Measurements from ENCODE around the gene ADORA1. TPM values are rescaled to one million over a fixed set of nuclear protein-coding genes. Genes with fewer than 3 reads are reported as not detected.

The ADORA1 gene
- total RNA-seq, 3 donors from 2014 or later: 0.53 to 1.3 (median 0.78) TPM

DNA sequence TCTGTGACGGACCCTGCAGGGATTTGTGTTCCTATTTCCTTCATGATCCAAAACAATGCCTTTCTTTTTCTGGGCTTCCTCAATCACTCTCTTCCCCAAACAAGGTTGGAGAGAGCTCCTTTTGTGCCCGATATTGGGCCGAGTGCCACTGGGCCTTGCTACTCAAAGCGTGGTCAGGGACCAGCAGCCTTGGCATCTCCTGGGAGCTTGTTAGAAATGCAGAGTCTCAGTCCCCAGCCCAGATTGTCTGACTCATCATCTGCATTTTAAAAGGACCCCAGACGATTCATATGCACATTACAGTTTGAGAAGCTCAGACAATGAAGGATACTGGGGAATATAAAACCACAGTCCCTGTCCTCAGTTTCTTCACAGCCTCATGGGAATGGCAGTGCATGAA, 19.9 kb downstream of the ADORA1 start:
- DNase-seq (no peak), ATAC-seq (no peak)
- intact Hi-C loops (cut with DNase I, micrococcal nuclease): no loop called here
- no peak overlapping the region for H3K4me3 ChIP-seq
- no peaks in the 10 kb centered on the region for H3K9me3 ChIP-seq
- no peaks in the 10 kb centered on the region for H3K36me3 ChIP-seq (ENCODE audit: low read depth)
- H3K4me1 ChIP-seq (ENCODE audit: low read depth): no peaks in the 10 kb centered on the region
- no peak for TF ChIP-seq CTCF (IDR thresholded peaks at IDR 0.05)

- no peak for TF ChIP-seq CTCF (IDR thresholded peaks at IDR 0.05)
- Histone ChIP-seq H3K4me3 (no peak overlapping the region), H3K4me1 (ENCODE audit: low read depth) (no peaks in the 10 kb centered on the region), H3K36me3 (ENCODE audit: low read depth) (no peaks in the 10 kb centered on the region), H3K9me3 (no peaks in the 10 kb centered on the region)
- peak in 2 of 3 donors; percentile 43 to 46 for DNase-seq
- intact Hi-C loops (cut with DNase I, micrococcal nuclease): no loop called here
- peak; percentile 57 for ATAC-seq
These were observed 20.6 kb downstream of the ADORA1 start for GRCh38 chr1:203148127-203148526.

DNA sequence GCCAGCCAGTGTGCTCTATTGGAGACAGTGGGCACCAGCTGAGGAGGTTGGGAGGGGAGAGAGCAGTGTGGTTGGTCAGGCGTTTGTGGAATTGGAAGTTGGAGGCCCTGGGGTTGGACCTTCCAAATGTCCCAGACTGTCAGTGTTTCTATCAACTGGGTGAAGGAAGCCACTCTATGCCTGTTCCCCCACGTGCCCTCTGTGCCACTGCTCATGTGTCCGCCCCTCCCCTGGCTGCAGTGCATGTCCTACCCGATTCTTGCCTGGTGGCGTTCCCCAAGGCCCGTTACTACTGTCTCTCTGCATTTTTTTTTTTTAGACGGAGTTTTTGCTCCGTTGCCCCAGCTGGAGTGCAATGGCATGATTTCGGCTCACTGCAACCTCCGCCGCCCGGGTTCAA, 21.1 kb downstream of the ADORA1 start:
- Histone ChIP-seq H3K36me3 (ENCODE audit: low read depth) (no peaks in the 10 kb centered on the region), H3K4me1 (ENCODE audit: low read depth) (no peaks in the 10 kb centered on the region), H3K4me3 (no peak overlapping the region), H3K9me3 (no peaks in the 10 kb centered on the region)
- intact Hi-C loops (cut with DNase I, micrococcal nuclease): no loop called here
- DNase-seq (no peak), ATAC-seq (no peak)
- no peak for TF ChIP-seq CTCF (IDR thresholded peaks at IDR 0.05)

DNA sequence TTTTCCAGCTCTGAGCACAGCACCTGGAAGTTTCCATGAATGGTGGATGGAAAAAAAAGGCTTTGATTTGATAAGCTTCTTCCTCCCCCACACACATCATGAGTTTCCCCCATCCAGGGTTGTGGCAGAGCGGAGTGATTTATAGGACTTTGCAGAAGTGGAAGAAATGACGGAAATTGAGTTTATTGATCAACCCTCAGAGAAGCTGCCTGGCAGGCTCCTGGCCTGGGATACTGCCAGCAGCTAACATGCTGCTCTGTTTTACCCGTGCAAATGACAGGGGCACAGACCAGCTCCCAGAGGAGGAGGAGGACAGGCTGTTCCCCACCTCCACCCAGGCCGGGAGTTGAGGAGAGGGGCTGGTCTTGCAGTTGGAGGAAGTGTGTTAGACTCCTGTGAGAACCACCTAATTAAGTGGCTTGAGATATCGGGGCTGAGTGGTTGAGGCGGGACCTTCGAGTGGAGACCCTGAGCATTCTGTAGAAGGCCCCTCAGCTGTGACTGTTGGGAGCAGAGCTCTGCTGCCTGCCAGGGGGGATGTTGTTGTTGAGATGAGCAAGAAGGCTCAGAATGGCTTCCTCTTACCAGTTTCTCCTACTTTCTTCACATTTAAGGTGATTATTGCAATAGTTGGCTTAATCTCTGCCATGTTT, 21.8 kb downstream of the ADORA1 start:
- no peak for ATAC-seq
- H3K4me3 ChIP-seq: no peak overlapping the region
- TF ChIP-seq CTCF (IDR thresholded peaks at IDR 0.05): no peak

GRCh38 chr1:203150511-203151297, 23.2 kb downstream of the ADORA1 start:
- Histone ChIP-seq H3K4me1 (ENCODE audit: low read depth) (no peaks in the 10 kb centered on the region), H3K9me3 (no peaks in the 10 kb centered on the region), H3K4me3 (no peak overlapping the region), H3K36me3 (ENCODE audit: low read depth) (no peaks in the 10 kb centered on the region)
- ATAC-seq (no peak), DNase-seq (no peak)
- no peak for TF ChIP-seq CTCF (IDR thresholded peaks at IDR 0.05)
- intact Hi-C loops (cut with DNase I, micrococcal nuclease): no loop called here

More for the DNA sequence above, 21.8 kb downstream of the ADORA1 start:
- intact Hi-C loops (cut with DNase I, micrococcal nuclease): no loop called here
- Histone ChIP-seq H3K9me3 (no peaks in the 10 kb centered on the region), H3K36me3 (ENCODE audit: low read depth) (no peaks in the 10 kb centered on the region), H3K4me1 (ENCODE audit: low read depth) (no peaks in the 10 kb centered on the region)
- DNase-seq: no peak
